Glutamatergic neuron (in vitro differentiated cells): ENCODE data around the gene ZPR1. TPM values are rescaled to one million over a fixed set of nuclear protein-coding genes. Genes with fewer than 3 reads are reported as not detected.

Experiments used
- DNase-seq: peaks from one replicate; pipeline ENCODE4 v3.0.0; 2022
- H3K27ac Mint-ChIP-seq: one replicate; pipeline ENCODE4 v1.8.0; 2020; ENCODE audit warnings: mild to moderate bottlenecking, mixed read lengths, inconsistent platforms; ENCODE audit not compliant: unreplicated experiment
- H3K27me3 Mint-ChIP-seq: one replicate; pipeline ENCODE4 v1.8.0; 2020; ENCODE audit warnings: mild to moderate bottlenecking, moderate library complexity, mixed read lengths, inconsistent platforms; ENCODE audit not compliant: unreplicated experiment
- H3K36me3 Mint-ChIP-seq: one replicate; pipeline ENCODE4 v1.8.0; 2020; ENCODE audit warnings: mild to moderate bottlenecking, mixed read lengths, inconsistent platforms; ENCODE audit not compliant: unreplicated experiment
- H3K4me1 Mint-ChIP-seq: one replicate; pipeline ENCODE4 v1.8.0; 2020; ENCODE audit warnings: mild to moderate bottlenecking, low read depth, mixed read lengths, inconsistent platforms; ENCODE audit not compliant: unreplicated experiment
- H3K4me3 Mint-ChIP-seq: one replicate; pipeline ENCODE4 v1.8.0; 2020; ENCODE audit warnings: mild to moderate bottlenecking, mixed read lengths, inconsistent platforms; ENCODE audit not compliant: unreplicated experiment
- H3K9me3 Mint-ChIP-seq: one replicate; pipeline ENCODE4 v1.8.0; 2020; ENCODE audit warnings: mild to moderate bottlenecking, moderate library complexity, mixed read lengths, inconsistent platforms; ENCODE audit not compliant: unreplicated experiment
- CTCF ChIP-seq: fragments of 200-600 bp; sonication (generic); IDR thresholded peaks from one replicate; pipeline ENCODE4 v1.5.0; 2021; ENCODE audit not compliant: partially characterized antibody, unreplicated experiment
- total RNA-seq: library from RNA; stranded (reverse); fragmentation: NEBNext Ultra II Directional; extraction: Animal tissue kit (Norgen Biotek cat#: 25700); gene quantifications from one replicate; pipeline ENCODE4 v1.2.1, GENCODE V29; 2021; ENCODE audit not compliant: unreplicated experiment

ZPR1 gene
- total RNA-seq, 1 donor from 2014 or later, result 61.9 TPM

GRCh38 chr11:116826751-116827431 is 39.1 kb upstream of the ZPR1 start:
- Mint-ChIP-seq H3K9me3 (no peaks in the 10 kb centered on the region), H3K36me3 (no peaks in the 10 kb centered on the region), H3K27ac (no peak overlapping the region), H3K4me3 (no peak overlapping the region), H3K4me1 (no peaks in the 10 kb centered on the region), H3K27me3 (no peaks in the 10 kb centered on the region)
- DNase-seq, result no peak
- no peak for TF ChIP-seq CTCF

GRCh38 chr11:116825854-116826750 is 38.3 kb upstream of the ZPR1 start:
- DNase-seq, result no peak
- no peak for TF ChIP-seq CTCF
- Mint-ChIP-seq H3K36me3 (no peaks in the 10 kb centered on the region), H3K27me3 (no peaks in the 10 kb centered on the region), H3K9me3 (no peaks in the 10 kb centered on the region), H3K4me3 (no peak overlapping the region), H3K4me1 (no peaks in the 10 kb centered on the region), H3K27ac (no peak overlapping the region)

DNA sequence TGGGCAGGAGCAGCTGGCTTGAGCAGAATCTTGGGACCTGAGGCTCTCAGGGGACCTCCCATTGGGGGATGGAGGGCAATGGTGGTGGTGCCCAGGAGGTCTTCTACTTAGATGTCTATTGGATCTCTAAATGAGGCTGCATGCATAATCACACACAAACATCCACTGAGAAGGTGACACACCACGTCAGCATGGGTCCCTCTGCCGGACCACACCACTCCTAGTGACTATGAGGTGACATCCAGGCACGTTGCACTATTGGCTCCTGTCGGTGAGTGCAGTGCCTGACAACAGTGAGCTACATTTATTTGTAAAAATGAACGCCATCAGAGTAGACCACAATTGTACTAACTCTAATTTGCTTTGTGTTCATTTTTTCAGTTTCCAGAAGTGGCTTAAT is 37.6 kb upstream of the ZPR1 start:
- H3K27ac Mint-ChIP-seq, result no peak overlapping the region
- H3K4me1 Mint-ChIP-seq, result no peaks in the 10 kb centered on the region

GRCh38 chr11:116823031-116823843 is 35.4 kb upstream of the ZPR1 start, which contains the start of gene APOA4:
Gene APOA4, minus strand, starts transcription at chr11:116823304. Its CDS starts 113 bp downstream, at chr11:116823191.
- no peaks in the 10 kb centered on the region for H3K36me3 Mint-ChIP-seq
- H3K27ac Mint-ChIP-seq, result no peak within 1 kb of the TSS

More for the DNA sequence above, 37.6 kb upstream of the ZPR1 start:
- Mint-ChIP-seq H3K4me3 (no peak overlapping the region), H3K36me3 (no peaks in the 10 kb centered on the region), H3K27me3 (no peaks in the 10 kb centered on the region), H3K9me3 (no peaks in the 10 kb centered on the region)
- no peak for DNase-seq
- TF ChIP-seq CTCF, result no peak

More at GRCh38 chr11:116823031-116823843, 35.4 kb upstream of the ZPR1 start, which contains the start of gene APOA4:
- H3K9me3 Mint-ChIP-seq, result no peaks in the 10 kb centered on the region
- no peak within 1 kb of the TSS for H3K4me3 Mint-ChIP-seq
- DNase-seq, result no peak
- H3K27me3 Mint-ChIP-seq, result no peaks in the 10 kb centered on the region
- TF ChIP-seq CTCF, result no peak
- H3K4me1 Mint-ChIP-seq, result no peaks in the 10 kb centered on the region
